ENCODE results near the gene HYAL3.
"Not testable (repeated sequence)": the region's sequence is repeated elsewhere in the genome, so short reads cannot be mapped to it uniquely, and the experiment has no call there.

Gene HYAL3

GRCh38 chr3:50270422-50271224 is 28.6 kb downstream of the HYAL3 start:
- DNase-seq (ENCODE audit: low spot score), result no peak

GRCh38 chr3:50269977-50270413 is 29.2 kb downstream of the HYAL3 start:
- no peak for DNase-seq (ENCODE audit: low spot score)

GRCh38 chr3:50269460-50269859 is 29.7 kb downstream of the HYAL3 start:
- DNase-seq (ENCODE audit: low spot score), result no peak

GRCh38 chr3:50268703-50269451 is 30.3 kb downstream of the HYAL3 start, which contains the start of gene SEMA3B:
Gene SEMA3B, plus strand, starts transcription at chr3:50269147. Its CDS starts 94 bp downstream, at chr3:50269241.
- no peak for DNase-seq (ENCODE audit: low spot score)

GRCh38 chr3:50268276-50268675 is 30.9 kb downstream of the HYAL3 start:
- DNase-seq (ENCODE audit: low spot score), result no peak

- no peak for DNase-seq (ENCODE audit: low spot score)
These were observed 31.8 kb downstream of the HYAL3 start for GRCh38 chr3:50267280-50267913.

GRCh38 chr3:50266836-50267235 is 32.4 kb downstream of the HYAL3 start:
- DNase-seq (ENCODE audit: low spot score), result no peak

GRCh38 chr3:50266017-50266416 is 33.2 kb downstream of the HYAL3 start:
- DNase-seq (ENCODE audit: low spot score), result no peak

- DNase-seq (ENCODE audit: low spot score), result no peak
These were observed 33.6 kb downstream of the HYAL3 start for GRCh38 chr3:50265571-50265970.

- DNase-seq (ENCODE audit: low spot score), result no peak
These were observed 34.2 kb downstream of the HYAL3 start for GRCh38 chr3:50264964-50265485.

GRCh38 chr3:50264383-50264963 is 34.7 kb downstream of the HYAL3 start:
- DNase-seq (ENCODE audit: low spot score), result no peak

- DNase-seq (ENCODE audit: low spot score), result no peak
These were observed 35.5 kb downstream of the HYAL3 start for GRCh38 chr3:50263478-50264382.

GRCh38 chr3:50262778-50263177 is 36.4 kb downstream of the HYAL3 start:
- DNase-seq (ENCODE audit: low spot score), result no peak

GRCh38 chr3:50262200-50262599 is 37.0 kb downstream of the HYAL3 start:
- DNase-seq (ENCODE audit: low spot score), result not testable (repeated sequence)

- DNase-seq (ENCODE audit: low spot score), result no peak
These were observed 37.7 kb downstream of the HYAL3 start for GRCh38 chr3:50261505-50261904.

GRCh38 chr3:50260942-50261441 is 38.2 kb downstream of the HYAL3 start:
- DNase-seq (ENCODE audit: low spot score), result no peak

GRCh38 chr3:50260027-50260941 is 38.9 kb downstream of the HYAL3 start:
- DNase-seq (ENCODE audit: low spot score), result peak; percentile 84

GRCh38 chr3:50259432-50260026 is 39.7 kb downstream of the HYAL3 start:
- no peak for DNase-seq (ENCODE audit: low spot score)

- no peak for DNase-seq (ENCODE audit: low spot score)
These were observed 40.2 kb downstream of the HYAL3 start for GRCh38 chr3:50258979-50259378.
